ENCODE measurements around the gene SLC35E1. TPM values are rescaled to one million over a fixed set of nuclear protein-coding genes. Genes with fewer than 3 reads are reported as not detected.

The SLC35E1 gene
- total RNA-seq, 1 donor from 2014 or later = 20.8 TPM

DNA sequence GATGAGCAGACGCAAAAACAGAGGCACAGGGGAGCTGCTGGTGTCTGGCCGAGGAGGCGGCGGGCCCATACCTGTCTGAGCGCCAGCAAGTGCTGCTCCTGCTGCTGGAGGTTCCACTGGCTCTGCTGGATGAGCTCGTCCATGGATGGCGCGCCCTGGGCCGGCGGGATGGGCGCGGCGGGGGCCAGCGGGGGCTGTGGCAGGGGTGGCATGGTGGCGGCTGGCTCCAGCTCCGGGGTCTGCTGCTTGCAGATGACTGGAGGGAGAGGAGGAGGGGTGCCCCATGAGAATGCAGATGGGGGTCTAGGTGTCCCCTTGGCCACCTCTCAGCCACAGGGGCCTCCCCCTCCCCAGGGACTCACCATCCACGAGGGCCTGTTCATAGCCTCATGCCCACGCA is 36.8 kb downstream of the SLC35E1 start:
- no peak for ATAC-seq (ENCODE audit: poor library complexity)
- intact Hi-C loops (cut with DNase I) = no loop called here

DNA sequence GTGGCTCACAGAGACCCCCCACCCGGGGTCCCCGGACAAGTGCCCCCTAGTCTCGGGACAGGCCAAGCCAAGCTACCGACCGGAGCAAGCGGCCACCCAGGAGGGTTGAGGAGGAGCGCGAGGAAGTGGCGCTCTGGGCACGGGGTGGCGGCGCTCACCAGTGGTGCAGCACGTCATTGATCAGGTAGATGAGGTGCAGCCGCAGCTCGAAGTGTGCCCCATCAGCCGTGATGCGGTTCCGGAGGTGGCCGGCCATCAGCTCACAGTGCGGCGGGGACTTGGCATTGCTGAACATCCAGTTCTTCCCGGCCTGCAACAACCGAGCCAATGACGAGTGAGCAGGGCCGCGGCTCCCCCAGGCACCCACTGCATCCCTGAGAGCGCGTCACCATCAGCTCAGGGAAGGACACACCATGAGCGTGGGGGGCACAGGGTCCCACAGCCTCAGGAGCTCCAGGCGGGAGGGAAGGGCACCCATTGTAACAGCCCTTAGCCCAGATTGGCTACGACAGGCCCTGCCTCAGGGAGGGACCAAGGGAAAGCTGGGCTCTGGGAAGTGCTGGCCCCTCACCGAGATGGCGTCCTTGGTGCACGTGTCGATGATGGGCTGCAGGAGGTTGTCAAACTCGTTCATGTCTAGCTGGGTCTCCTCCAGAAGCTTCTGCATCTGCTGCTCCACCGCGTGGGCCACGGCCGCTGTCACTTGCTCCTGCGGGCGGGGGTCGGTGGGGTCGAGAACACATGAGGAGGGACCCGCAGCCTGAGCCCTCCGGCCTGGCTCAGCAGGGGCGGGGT is 39.6 kb downstream of the SLC35E1 start:
- no peak for DNase-seq
- intact Hi-C loops (cut with DNase I) = no loop called here
- ATAC-seq (ENCODE audit: poor library complexity) = no peak

More for the DNA sequence above, 36.8 kb downstream of the SLC35E1 start:
- no peak for DNase-seq

DNA sequence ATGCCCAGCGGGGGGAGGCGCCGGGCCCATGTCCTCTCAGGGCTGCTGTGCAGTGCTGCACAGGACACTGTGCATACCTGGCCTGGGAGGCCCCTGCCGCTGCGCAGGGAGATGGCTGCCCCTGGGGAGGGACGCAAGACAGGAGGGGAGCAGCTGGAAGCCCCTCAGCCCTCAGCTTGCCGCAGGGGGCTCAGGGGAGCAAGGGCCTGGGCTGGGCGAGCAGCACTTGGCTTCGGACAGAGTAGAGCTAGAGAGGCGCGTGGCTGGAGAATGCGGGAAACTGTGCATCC is 40.9 kb downstream of the SLC35E1 start:
- ATAC-seq (ENCODE audit: poor library complexity) (no peak), DNase-seq (no peak)
- intact Hi-C loops (cut with DNase I) = no loop called here

DNA sequence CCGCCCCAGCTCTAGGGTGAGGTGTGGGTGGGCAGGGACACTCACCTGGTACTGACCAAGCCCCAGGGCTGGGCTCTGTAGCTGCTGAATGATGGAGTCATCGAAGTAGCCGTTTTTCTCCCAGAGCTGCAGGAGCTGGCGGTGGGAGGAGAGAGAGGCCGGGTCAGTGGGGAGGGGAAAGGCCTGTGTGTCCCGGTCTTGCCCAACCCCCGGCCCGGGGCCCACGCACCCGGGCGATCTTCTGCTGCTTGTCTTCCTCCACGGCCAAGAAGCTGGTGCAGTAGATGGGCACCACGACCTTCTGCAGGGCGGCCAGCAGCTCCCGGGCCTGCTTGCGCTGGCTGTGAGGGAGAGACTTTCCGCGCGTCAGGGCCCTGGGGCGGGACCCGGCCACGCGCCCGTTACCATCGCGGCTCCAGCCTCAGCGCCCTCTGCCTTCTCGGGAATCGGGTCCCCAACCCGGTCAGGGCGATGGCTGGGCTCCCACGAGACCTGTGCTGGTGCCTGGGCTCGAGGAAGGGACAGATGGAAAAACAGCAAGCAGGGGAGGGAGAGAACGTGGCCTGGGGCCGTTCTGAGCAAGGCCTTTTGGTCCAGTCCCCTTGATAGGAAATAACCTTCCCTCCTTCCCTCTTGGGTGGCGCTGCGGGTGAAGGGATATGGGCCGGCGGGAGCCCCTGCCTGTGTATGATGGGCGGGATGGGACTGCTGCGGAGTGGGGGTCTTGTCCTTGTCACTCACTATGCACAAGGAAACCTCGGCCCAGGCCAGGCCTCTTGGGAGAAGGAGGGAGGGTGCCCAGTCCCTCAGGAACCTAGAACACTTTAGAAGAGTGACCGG is 41.5 kb downstream of the SLC35E1 start:
- DNase-seq (no peak), ATAC-seq (ENCODE audit: poor library complexity) (no peak)
- intact Hi-C loops (cut with DNase I) = no loop called here

DNA sequence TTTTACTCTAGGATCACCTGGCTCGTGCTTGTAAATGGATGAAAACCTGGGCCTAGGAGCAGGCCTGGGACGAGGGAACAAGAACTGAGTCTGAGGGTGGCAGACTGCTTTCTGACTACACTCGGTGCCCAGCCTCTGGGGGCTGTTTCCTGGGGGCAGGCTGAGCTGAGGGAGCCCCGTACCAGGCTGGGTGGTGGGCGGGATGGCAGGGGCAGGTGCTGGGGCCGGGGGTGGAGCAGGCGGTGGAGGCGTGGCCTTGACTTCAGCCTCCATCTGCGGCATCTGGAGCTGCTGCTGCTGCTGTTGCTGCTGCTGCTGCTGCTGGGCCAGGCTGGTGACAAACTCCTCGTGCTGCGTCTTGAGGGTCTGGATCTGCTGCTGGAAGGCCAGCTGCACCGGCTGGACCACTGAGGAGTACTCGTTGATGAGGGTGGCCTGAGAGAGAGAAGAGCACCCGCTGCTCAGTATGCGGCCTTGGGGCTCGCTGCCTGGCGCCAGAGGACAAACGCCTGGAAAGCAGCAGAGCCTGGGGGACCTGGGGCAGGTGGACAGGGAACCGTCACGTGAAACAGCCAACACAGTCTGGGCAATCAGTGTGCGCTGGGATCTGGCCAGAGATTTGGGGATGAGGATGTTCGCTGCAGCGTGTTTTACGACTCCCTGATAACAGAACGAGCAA is 42.6 kb downstream of the SLC35E1 start:
- ATAC-seq (ENCODE audit: poor library complexity) (no peak), DNase-seq (no peak)
- intact Hi-C loops (cut with DNase I) = no loop called here

DNA sequence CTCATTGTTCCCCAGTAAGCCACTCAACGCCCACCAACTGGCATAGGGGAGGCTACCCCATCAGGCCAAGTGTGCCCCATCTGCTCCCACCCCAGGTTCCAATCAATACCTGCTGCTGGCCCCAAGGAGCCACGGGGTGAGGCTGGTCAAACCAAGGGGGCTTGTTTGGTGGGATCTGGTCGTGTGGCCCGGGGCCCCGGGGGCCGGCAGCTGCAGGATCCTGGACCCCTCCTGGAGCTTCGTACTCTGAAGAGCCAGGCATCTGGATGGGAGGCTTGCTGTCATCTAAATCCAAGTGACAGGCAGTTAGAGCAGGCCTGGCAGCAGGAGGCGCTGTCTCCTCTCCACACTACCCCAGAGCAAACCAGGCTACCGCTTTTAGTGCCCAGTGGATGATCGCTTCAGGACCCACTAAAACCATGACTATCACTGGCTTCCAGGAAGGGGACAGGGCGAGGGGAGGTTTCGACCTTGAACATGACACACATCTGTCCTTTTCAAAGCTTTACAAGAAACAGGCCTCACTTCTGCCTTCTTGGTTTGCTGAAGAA is 44.2 kb downstream of the SLC35E1 start:
- DNase-seq (no peak), ATAC-seq (ENCODE audit: poor library complexity) (no peak)
- intact Hi-C loops (cut with DNase I) = no loop called here

DNA sequence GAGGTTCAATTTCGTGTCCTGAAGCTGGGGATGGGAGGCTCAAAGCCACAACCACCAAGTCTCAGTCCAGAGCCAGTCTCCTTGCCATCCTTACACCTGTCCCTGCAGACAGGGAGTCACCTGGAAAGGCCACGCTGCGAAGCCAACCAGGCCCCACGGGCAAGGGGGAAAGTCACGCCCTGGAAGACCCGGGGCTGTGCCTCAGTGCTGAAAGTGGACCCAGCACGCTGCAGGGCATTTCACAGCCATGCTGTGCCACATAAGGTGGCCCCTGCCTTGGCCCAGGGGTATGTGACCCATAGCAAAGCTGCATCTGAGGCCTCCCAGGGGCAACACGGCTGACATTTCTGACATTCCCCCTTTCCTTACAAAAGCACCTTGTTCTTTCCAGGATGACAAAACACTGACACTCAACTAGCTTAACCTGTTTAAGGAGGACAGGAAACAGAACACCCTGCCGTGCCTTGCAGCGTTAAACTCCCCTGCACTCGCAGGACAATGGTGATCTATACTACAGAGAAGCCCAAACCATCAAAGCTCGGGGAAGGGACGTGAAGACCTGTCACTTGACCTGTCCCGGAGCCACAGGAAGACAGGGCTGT is 44.8 kb downstream of the SLC35E1 start:
- no peak for DNase-seq
- ATAC-seq (ENCODE audit: poor library complexity) = no peak
- intact Hi-C loops (cut with DNase I) = no loop called here

DNA sequence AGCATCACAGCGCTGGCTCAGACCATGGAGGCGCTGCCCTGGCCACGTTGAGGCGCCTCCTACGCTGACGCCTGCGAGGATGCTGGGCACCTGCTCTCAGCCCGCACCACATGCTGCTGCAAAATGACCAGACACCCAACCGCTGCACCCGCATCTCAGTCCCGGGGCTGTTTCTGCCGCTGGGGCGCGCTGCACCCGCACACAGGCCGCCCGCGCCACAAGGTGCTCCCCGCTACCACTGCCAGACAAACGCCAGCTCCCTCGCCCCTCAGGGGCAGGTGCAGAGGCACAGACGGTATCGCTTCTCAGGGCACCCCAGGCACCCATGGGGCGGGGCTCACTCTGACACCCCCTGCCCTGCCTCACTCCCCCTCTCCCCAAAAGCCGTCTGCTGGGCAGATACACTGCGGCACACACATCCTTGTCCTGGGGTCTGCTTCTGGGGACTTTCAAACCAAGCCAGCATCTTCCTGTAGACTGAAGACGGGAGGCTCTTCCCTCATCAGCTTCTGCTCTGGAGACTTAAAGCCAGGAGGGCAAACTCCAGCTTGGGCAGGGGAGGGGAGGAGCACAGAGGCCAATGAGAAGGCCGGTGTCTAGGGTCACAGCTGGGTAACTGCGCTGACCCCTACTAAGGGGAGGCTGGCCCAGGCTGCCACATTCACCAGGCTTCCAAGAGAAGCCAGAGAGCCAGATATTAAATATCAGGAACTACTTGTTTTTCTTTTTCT is 46.3 kb downstream of the SLC35E1 start:
- DNase-seq = no peak
- intact Hi-C loops (cut with DNase I) = no loop called here

GRCh38 chr19:16524991-16525734 is 47.1 kb downstream of the SLC35E1 start:
- no peak for ATAC-seq (ENCODE audit: poor library complexity)
- intact Hi-C loops (cut with DNase I) = no loop called here

More for the DNA sequence above, 46.3 kb downstream of the SLC35E1 start:
- no peak for ATAC-seq (ENCODE audit: poor library complexity)

DNA sequence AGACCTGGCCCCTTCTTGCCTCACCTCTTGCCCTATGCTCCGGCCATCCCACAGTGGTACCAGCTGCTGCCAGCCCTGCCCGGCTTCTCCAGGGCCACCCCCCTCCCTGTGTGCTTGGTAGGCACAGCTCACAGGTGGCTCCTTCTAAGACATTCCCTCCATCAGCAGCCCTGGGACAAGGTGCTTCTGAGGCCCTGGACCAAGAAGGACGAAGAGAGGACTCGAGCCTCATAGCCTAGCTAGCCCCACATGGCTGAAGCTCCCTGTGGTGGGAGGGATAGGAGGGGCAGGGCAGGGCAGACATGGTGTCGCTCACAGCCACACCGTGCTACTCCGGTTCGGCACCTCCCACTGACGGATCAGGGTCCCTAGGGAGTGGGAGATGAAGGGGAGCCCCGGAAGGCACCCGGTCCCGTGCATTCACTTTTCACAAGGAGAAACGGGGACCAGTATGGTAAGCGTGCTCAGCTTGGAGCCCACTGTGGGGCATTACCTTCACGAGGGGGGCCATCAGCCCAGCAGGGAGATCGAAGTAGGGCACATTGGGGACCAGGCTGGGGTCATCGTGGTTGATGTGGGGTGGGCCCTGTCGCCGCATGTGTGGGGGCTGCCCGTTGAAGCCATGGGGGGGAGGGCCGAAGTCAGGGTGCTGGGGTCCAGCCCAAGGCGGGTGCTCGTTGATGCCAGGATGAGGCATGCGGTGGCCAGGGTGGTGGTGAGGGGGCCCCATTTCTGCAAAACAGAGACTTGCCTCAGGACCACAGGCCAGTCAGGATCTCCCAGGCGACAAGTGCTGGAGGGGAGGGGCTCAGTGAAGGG is 49.4 kb downstream of the SLC35E1 start:
- intact Hi-C loops (cut with DNase I) = no loop called here
- no peak for ATAC-seq (ENCODE audit: poor library complexity)
- no peak for DNase-seq

More at GRCh38 chr19:16524991-16525734, 47.1 kb downstream of the SLC35E1 start:
- no peak for DNase-seq

DNA sequence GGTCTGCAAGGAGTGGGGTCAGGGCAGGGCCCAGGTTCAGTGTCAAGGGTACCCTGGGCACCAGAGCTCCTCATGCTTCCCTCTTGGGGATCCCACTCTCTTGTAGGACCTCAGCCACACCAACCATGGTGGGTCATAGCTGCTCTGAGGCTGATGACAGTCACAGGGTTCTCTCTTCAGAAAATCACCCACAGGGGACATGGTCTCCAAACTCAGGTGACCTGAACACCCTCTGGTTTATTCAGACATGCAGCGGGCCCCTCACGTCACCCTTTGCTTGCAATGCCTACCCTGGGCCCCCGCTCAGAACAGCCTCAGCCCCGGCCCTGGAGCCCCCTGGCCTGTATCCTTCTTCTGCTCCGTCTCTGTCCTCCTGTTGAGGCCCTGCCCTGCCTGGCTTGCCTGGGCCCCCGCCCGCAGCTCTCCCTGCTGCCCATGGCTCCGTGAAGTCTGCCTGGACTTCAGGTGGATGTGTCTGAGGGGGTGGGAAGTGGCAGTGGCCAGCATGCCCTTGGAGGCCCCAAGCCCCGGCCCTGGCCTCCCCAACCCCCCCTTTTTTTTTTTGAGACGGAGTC is 50.4 kb downstream of the SLC35E1 start:
- ATAC-seq (ENCODE audit: poor library complexity) (no peak), DNase-seq (no peak)
- intact Hi-C loops (cut with DNase I) = no loop called here

- ATAC-seq (ENCODE audit: poor library complexity) (no peak), DNase-seq (no peak)
- intact Hi-C loops (cut with DNase I) = no loop called here
These were observed 51.1 kb downstream of the SLC35E1 start for GRCh38 chr19:16520986-16521624.

- intact Hi-C loops (cut with DNase I) = no loop called here
- DNase-seq = no peak
- no peak for ATAC-seq (ENCODE audit: poor library complexity)
These were observed 51.9 kb downstream of the SLC35E1 start for GRCh38 chr19:16520074-16520973.

GRCh38 chr19:16519230-16519687 is 53.0 kb downstream of the SLC35E1 start:
- intact Hi-C loops (cut with DNase I) = no loop called here
- DNase-seq (no peak), ATAC-seq (ENCODE audit: poor library complexity) (no peak)
